Neural progenitor cell (in vitro differentiated cells): Measurements from ENCODE around the gene NLRP11.

Source experiments
- EZH2 ChIP-seq: fragments of 200-600 bp; sonication (generic); IDR thresholded peaks from 2 replicates; pipeline ENCODE4 v1.6.1; 2017; ENCODE audit warnings: antibody characterized with exemption, mild to moderate bottlenecking, moderate library complexity
- TF ChIP-seq, protein P1 (sequence below): fragments of 200-600 bp; sonication (generic); IDR thresholded peaks from 2 replicates; pipeline ENCODE4 v1.5.1; 2017; ENCODE audit warnings: antibody characterized with exemption, mild to moderate bottlenecking

DNA sequence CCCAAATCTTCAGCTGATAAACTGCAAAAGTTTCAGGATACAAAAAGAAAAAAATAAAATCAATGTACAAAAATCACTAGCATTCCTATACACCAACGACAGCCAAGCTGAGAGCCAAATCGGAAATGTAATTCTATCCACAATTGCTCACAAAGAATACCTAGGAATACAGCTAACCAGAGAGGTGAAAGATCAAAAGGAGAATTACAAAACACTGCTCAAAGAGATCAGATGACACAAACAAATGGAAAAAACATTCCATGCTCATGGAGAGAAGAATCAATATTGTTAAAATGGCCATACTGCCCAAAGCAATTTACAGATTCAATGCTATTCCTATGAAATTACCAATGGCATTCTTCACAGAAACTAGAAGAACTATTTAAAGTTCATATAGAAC is 29.5 kb downstream of the NLRP11 start:
- TF ChIP-seq, protein P1, sequence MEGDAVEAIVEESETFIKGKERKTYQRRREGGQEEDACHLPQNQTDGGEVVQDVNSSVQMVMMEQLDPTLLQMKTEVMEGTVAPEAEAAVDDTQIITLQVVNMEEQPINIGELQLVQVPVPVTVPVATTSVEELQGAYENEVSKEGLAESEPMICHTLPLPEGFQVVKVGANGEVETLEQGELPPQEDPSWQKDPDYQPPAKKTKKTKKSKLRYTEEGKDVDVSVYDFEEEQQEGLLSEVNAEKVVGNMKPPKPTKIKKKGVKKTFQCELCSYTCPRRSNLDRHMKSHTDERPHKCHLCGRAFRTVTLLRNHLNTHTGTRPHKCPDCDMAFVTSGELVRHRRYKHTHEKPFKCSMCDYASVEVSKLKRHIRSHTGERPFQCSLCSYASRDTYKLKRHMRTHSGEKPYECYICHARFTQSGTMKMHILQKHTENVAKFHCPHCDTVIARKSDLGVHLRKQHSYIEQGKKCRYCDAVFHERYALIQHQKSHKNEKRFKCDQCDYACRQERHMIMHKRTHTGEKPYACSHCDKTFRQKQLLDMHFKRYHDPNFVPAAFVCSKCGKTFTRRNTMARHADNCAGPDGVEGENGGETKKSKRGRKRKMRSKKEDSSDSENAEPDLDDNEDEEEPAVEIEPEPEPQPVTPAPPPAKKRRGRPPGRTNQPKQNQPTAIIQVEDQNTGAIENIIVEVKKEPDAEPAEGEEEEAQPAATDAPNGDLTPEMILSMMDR: no peak
- no peak for TF ChIP-seq EZH2
